HUDEP-2 (cell line): ENCODE data around the gene CCPG1.

Experiments used
- DNase-seq, 76 experiments: peaks; one replicate each; lab custom pipeline; 2025; ENCODE audit not compliant: unreplicated experiment in 76 of 76; lab: John Stamatoyannopoulos, UW

The CCPG1 gene

GRCh38 chr15:55389264-55389607, 18.9 kb downstream of the CCPG1 start:
- DNase-seq: no peak

GRCh38 chr15:55387027-55387426, 21.1 kb downstream of the CCPG1 start:
- DNase-seq: no peak

- no peak for DNase-seq
Measured at GRCh38 chr15:55383687-55384086, 24.5 kb downstream of the CCPG1 start.

- no peak for DNase-seq
Measured at GRCh38 chr15:55381595-55381994, 26.6 kb downstream of the CCPG1 start.

GRCh38 chr15:55379095-55379494, 29.1 kb downstream of the CCPG1 start:
- no peak for DNase-seq

- DNase-seq: no peak
Measured at GRCh38 chr15:55372701-55373440, 35.3 kb downstream of the CCPG1 start.

GRCh38 chr15:55366981-55367380, 41.2 kb downstream of the CCPG1 start:
- DNase-seq: no peak

- DNase-seq: no peak
Measured at GRCh38 chr15:55362641-55363040, 45.5 kb downstream of the CCPG1 start.

- no peak for DNase-seq
Measured at GRCh38 chr15:55361048-55361447, 47.1 kb downstream of the CCPG1 start.

- no peak for DNase-seq
Measured at GRCh38 chr15:55360256-55360655, 47.9 kb downstream of the CCPG1 start.

GRCh38 chr15:55358471-55358870, 49.7 kb downstream of the CCPG1 start:
- no peak for DNase-seq

GRCh38 chr15:55357774-55358173, 50.4 kb downstream of the CCPG1 start:
- DNase-seq: no peak

GRCh38 chr15:55356985-55357585, 51.1 kb downstream of the CCPG1 start:
- DNase-seq: no peak

- no peak for DNase-seq
Measured at GRCh38 chr15:55353025-55353424, 55.1 kb downstream of the CCPG1 start.

- DNase-seq: no peak
Measured at GRCh38 chr15:55349282-55349681, 58.9 kb downstream of the CCPG1 start.

- DNase-seq: no peak
Measured at GRCh38 chr15:55348281-55348778, 59.8 kb downstream of the CCPG1 start.

GRCh38 chr15:55344206-55344605, 64.0 kb downstream of the CCPG1 start:
- peak in 1 of 76 experiments; percentile 5 for DNase-seq

- no peak for DNase-seq
Measured at GRCh38 chr15:55343168-55343567, 65.0 kb downstream of the CCPG1 start.

- DNase-seq: no peak
Measured at GRCh38 chr15:55337160-55337559, 71.0 kb downstream of the CCPG1 start.

GRCh38 chr15:55334997-55335396, 73.2 kb downstream of the CCPG1 start:
- no peak for DNase-seq

GRCh38 chr15:55334371-55334770, 73.8 kb downstream of the CCPG1 start:
- DNase-seq: no peak

- DNase-seq: no peak
Measured at GRCh38 chr15:55327387-55327786, 80.8 kb downstream of the CCPG1 start.
